IMR-90 (cell line): ENCODE data around the gene FOXP4. TPM values are rescaled to one million over a fixed set of nuclear protein-coding genes. Genes with fewer than 3 reads are reported as not detected.

Source experiments
- ATAC-seq: fragments of 200-7000 bp; cut with Tn5 transposase; 2 replicates; pipeline ENCODE4 v1.9.1; 2020; ENCODE audit warnings: low read depth, mild to moderate bottlenecking, moderate library complexity
- BruUV-seq: library from RNA; stranded (reverse); fragments of 400-500 nt; replicated peaks from 2 replicates; lab custom pipeline; 2021; lab: Mats Ljungman, UMichigan
- CTCF ChIA-PET: fragments of 300-600 bp; formaldehyde crosslinking; extraction: SDS; loops from one replicate; lab custom pipeline; 2021; ENCODE audit warnings: antibody characterized with exemption; lab: Yijun Ruan, JAX
- POLR2A ChIA-PET: fragments of 300-600 bp; sonication (Branson Sonifier 250); formaldehyde crosslinking; loops from one replicate; lab custom pipeline; 2022; ENCODE audit warnings: antibody characterized with exemption; ENCODE audit not compliant: unreplicated experiment; lab: Charles Lee
- DNase-seq: peaks from one replicate; pipeline ENCODE4 v3.0.0; 2013
- H2AFZ ChIP-seq: replicated peaks from 2 replicates; pipeline ENCODE3; 2013; ENCODE audit warnings: low read length, mild to moderate bottlenecking; ENCODE audit not compliant: poor library complexity
- H2AK5ac ChIP-seq: 2 replicates; pipeline ENCODE4 v1.6.1; 2013; ENCODE audit warnings: low read depth, low read length, inconsistent platforms
- H2AK9ac ChIP-seq: replicated peaks from 2 replicates; pipeline ENCODE3; 2013; ENCODE audit warnings: mild to moderate bottlenecking, low read depth, low read length, moderate library complexity; ENCODE audit not compliant: poor library complexity
- H2BK120ac ChIP-seq: 2 replicates; pipeline ENCODE4 v1.6.1; 2013; ENCODE audit warnings: low read depth, low read length, inconsistent platforms
- H2BK15ac ChIP-seq: 3 replicates; pipeline ENCODE4 v1.6.1; 2013; ENCODE audit warnings: low read depth, low read length, inconsistent platforms
- H2BK20ac ChIP-seq: 2 replicates; pipeline ENCODE4 v1.6.1; 2013; ENCODE audit warnings: low read depth, mild to moderate bottlenecking, inconsistent platforms, low read length, moderate library complexity
- H2BK5ac ChIP-seq: 2 replicates; pipeline ENCODE4 v1.6.1; 2013; ENCODE audit warnings: mild to moderate bottlenecking, low read depth, low read length, inconsistent platforms; ENCODE audit not compliant: poor library complexity, severe bottlenecking
- H3K14ac ChIP-seq: replicated peaks from 2 replicates; pipeline ENCODE4 v1.6.1; 2013; ENCODE audit warnings: low read depth, low read length, inconsistent platforms
- H3K18ac ChIP-seq: 2 replicates; pipeline ENCODE4 v1.6.1; 2013; ENCODE audit warnings: low read depth, low read length, control low read depth
- H3K23ac ChIP-seq: 2 replicates; pipeline ENCODE4 v1.6.1; 2013; ENCODE audit warnings: low read depth, low read length, inconsistent platforms
- H3K27ac ChIP-seq: 2 replicates; pipeline ENCODE4 v1.5.1; 2013; ENCODE audit warnings: mild to moderate bottlenecking, control low read depth, low read length; ENCODE audit not compliant: insufficient read depth
- H3K27me3 ChIP-seq: 2 replicates; pipeline ENCODE4 v1.6.1; 2013; ENCODE audit warnings: low read length; ENCODE audit not compliant: control insufficient read depth, insufficient read depth
- H3K36me3 ChIP-seq: 2 replicates; pipeline ENCODE4 v1.6.1; 2013; ENCODE audit warnings: low read length, mixed read lengths; ENCODE audit not compliant: control insufficient read depth, insufficient read depth
- H3K4ac ChIP-seq: 2 replicates; pipeline ENCODE4 v1.6.1; 2013; ENCODE audit warnings: low read depth, low read length, inconsistent platforms
- H3K4me1 ChIP-seq: 2 replicates; pipeline ENCODE4 v1.6.1; 2013; ENCODE audit warnings: low read length, mixed read lengths; ENCODE audit not compliant: control insufficient read depth, insufficient read depth
- H3K4me2 ChIP-seq: 2 replicates; pipeline ENCODE4 v1.6.1; 2013; ENCODE audit warnings: low read depth, mild to moderate bottlenecking, control low read depth, low read length, moderate library complexity
- H3K4me3 ChIP-seq: 2 replicates; pipeline ENCODE4 v1.5.1; 2013; ENCODE audit warnings: low read depth, mild to moderate bottlenecking, control low read depth, low read length, moderate library complexity; ENCODE audit not compliant: insufficient read depth
- H3K56ac ChIP-seq: 2 replicates; pipeline ENCODE4 v1.6.1; 2013; ENCODE audit warnings: low read length, inconsistent platforms; ENCODE audit not compliant: insufficient read depth; ENCODE audit errors: extremely low read depth
- H3K79me1 ChIP-seq, 2 experiments: 2 replicates each; pipeline ENCODE4 v1.6.1; 2013; ENCODE audit warnings: low read length in 2 of 2, inconsistent platforms in 1 of 2, low read depth in 1 of 2
- H3K9ac ChIP-seq: 2 replicates; pipeline ENCODE4 v1.6.1; 2013; ENCODE audit warnings: low read depth, low read length, control low read depth
- H3K9me1 ChIP-seq: 2 replicates; pipeline ENCODE4 v1.6.1; 2013; ENCODE audit warnings: low read length, inconsistent platforms; ENCODE audit not compliant: insufficient read depth
- H3K9me3 ChIP-seq: 2 replicates; pipeline ENCODE4 v1.6.1; 2013; ENCODE audit warnings: low read length; ENCODE audit not compliant: control insufficient read depth, insufficient read depth
- H4K20me1 ChIP-seq: 2 replicates; pipeline ENCODE4 v1.6.1; 2013; ENCODE audit warnings: low read length, inconsistent platforms; ENCODE audit not compliant: insufficient read depth
- H4K5ac ChIP-seq: 2 replicates; pipeline ENCODE4 v1.6.1; 2013; ENCODE audit warnings: mild to moderate bottlenecking, low read depth, low read length, control low read depth
- H4K8ac ChIP-seq, 2 experiments: 2 replicates each; pipeline ENCODE4 v1.6.1; 2013; ENCODE audit warnings: low read depth in 2 of 2, low read length in 2 of 2, control low read depth in 1 of 2, inconsistent platforms in 1 of 2
- H4K91ac ChIP-seq: 2 replicates; pipeline ENCODE4 v1.6.1; 2013; ENCODE audit warnings: low read depth, low read length, inconsistent platforms; ENCODE audit not compliant: insufficient read depth
- CEBPB ChIP-seq: IDR thresholded peaks from 2 replicates; pipeline ENCODE4 v1.6.1; 2012; ENCODE audit warnings: low read depth, low read length, improper control_type of control experiment
- MAZ ChIP-seq: IDR thresholded peaks from 2 replicates; pipeline ENCODE4 v1.6.1; 2012; ENCODE audit warnings: low read depth, mild to moderate bottlenecking, low read length, improper control_type of control experiment, moderate library complexity, borderline replicate concordance
- MXI1 ChIP-seq: IDR thresholded peaks from 2 replicates; pipeline ENCODE4 v1.6.1; 2012; ENCODE audit warnings: low read depth, mild to moderate bottlenecking, low read length, moderate library complexity, borderline replicate concordance
- POLR2A ChIP-seq: IDR thresholded peaks from 2 replicates; pipeline ENCODE4 v1.6.1; 2012; ENCODE audit warnings: mild to moderate bottlenecking, low read depth, low read length
- WGBS, 2 experiments: methylation state at CpG; one replicate each; pipeline versions ENCODE4 v1.1.5 to v1.1.7; 2013; ENCODE audit warnings: missing lambda C conversion rate in 2 of 2; ENCODE audit not compliant: insufficient read length in 1 of 2; ENCODE audit errors: extremely low coverage in 2 of 2; 5-methylcytosine and 5-hydroxymethylcytosine counted together
- dilution Hi-C: fragments of 300-500 bp; cut with HindIII; formaldehyde crosslinking; loops from one replicate; pipeline ENCODE4 v1.14.3; 2018; ENCODE audit warnings: low sequenced_read_pairs; ENCODE audit not compliant: unreplicated experiment
- in situ Hi-C: fragments of 300-500 bp; cut with MboI; formaldehyde crosslinking; loops from 3 replicates; pipeline ENCODE4 v1.14.3; 2019; ENCODE audit warnings: low sequenced_read_pairs, inconsistent platforms, mixed read lengths
- intact Hi-C: fragments of 100-400 bp; cut with micrococcal nuclease; formaldehyde crosslinking; loops from 2 replicates; pipeline ENCODE4 v1.10.0; 2022
- polyA plus RNA-seq, 3 experiments: library from polyadenylated mRNA; depleted of rRNA; stranded (reverse); fragments of >200 nt; gene quantifications; 2 replicates each; pipeline ENCODE4 v1.2.3, GENCODE V29; 2012; ENCODE audit warnings: low replicate concordance in 1 of 3
- total RNA-seq: library from RNA; depleted of rRNA; stranded (reverse); fragments of >200 nt; gene quantifications from 2 replicates; pipeline ENCODE4 v1.2.3, GENCODE V29; 2012

The FOXP4 gene
- total and polyA plus RNA-seq, 2 of the 4 experiments (the other 2 are of a cell fraction): 0.72 to 9.5 TPM

DNA sequence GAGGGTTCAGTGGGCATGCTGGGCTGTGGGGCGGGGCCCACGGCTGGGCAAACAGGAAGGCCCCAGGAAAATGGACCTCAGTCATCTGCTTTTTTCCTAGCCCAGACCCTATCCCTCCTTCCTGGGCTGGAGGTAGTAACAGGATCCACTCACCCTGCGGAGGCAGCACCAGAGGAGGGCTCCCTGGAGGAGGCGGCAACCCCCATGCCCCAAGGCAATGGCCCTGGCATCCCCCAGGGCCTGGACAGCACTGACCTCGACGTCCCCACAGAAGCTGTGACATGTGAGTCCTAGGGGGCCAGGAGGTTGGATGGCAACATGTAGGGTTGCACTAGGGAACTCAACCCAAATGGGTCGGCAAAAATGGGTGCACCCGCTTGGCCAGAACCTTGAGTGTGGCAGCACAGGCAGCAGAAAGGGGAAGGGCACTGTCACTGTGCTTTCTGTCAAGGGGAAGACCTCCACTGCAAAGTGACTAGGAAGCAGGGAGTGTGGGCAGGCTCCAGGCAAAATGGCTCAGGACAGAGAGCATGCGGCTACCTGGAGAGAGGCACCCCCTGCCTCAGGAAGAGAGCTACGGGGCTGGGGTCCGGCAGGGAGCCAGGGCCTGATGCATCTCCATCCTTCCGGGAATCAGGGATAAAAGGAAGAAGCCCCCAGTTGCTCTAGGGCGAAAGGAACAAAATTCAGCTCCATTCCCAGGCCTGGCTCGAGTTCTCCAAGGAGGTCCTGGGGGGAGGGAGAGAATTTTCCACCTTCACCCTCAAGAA, 100.0 kb downstream of the FOXP4 start:
- H3K23ac ChIP-seq: no peak overlapping the region
- H2BK15ac ChIP-seq: no peak overlapping the region
- no peak overlapping the region for H4K91ac ChIP-seq
- in situ Hi-C loops (no loop called here), intact Hi-C loops (no loop called here), dilution Hi-C loops (no loop called here)
- H3K4ac ChIP-seq: no peak overlapping the region
- H2AFZ ChIP-seq: no peak overlapping the region
- H3K27me3 ChIP-seq: peaks cover 68% of the 10 kb centered on the region
- no peak overlapping the region for H3K4me2 ChIP-seq
- no peak overlapping the region for H3K56ac ChIP-seq
- no peaks in the 10 kb centered on the region for H3K4me1 ChIP-seq
- no peak overlapping the region for H2BK5ac ChIP-seq
- H2AK9ac ChIP-seq: no peak overlapping the region
- no peak overlapping the region for H2AK5ac ChIP-seq
- ChIA-PET POLR2A (no interaction called here), CTCF (no interaction called here)
- H4K5ac ChIP-seq: no peak overlapping the region
- no peaks in the 10 kb centered on the region for H3K36me3 ChIP-seq
- no peak overlapping the region for H2BK20ac ChIP-seq
- no peak overlapping the region for H3K4me3 ChIP-seq
- no peak overlapping the region for H3K27ac ChIP-seq
- H3K9me3 ChIP-seq: no peaks in the 10 kb centered on the region
- no peak overlapping the region for H2BK120ac ChIP-seq
- TF ChIP-seq MXI1 (no peak), MAZ (no peak), POLR2A (no peak), CEBPB (no peak)
- 94% methylated on average over 5 of the region's 14 CpGs; no CpG with 5 or more reads in 1 of the 2 experiments for WGBS, 2 experiments
- no peaks in the 10 kb centered on the region for H3K9me1 ChIP-seq
- H4K20me1 ChIP-seq: no peaks in the 10 kb centered on the region; the same call in 1 of the 2 replicates
- no peak overlapping the region for H3K9ac ChIP-seq
- no peak overlapping the region for H4K8ac ChIP-seq
- no peak overlapping the region for H3K14ac ChIP-seq
- no peak overlapping the region for H3K18ac ChIP-seq
- no TSS peak for BruUV-seq
- H3K79me1 ChIP-seq: no peaks in the 10 kb centered on the region
- DNase-seq (no peak), ATAC-seq (no peak)
